ENCODE results near the gene NDUFB1. TPM values are rescaled to one million over a fixed set of nuclear protein-coding genes. Genes with fewer than 3 reads are reported as not detected.

The NDUFB1 gene
- total and polyA plus RNA-seq, 2 of the 13 experiments (the other 11 are each of a cell fraction or from before 2014, with no cell fraction given), result 181 to 281 TPM

DNA sequence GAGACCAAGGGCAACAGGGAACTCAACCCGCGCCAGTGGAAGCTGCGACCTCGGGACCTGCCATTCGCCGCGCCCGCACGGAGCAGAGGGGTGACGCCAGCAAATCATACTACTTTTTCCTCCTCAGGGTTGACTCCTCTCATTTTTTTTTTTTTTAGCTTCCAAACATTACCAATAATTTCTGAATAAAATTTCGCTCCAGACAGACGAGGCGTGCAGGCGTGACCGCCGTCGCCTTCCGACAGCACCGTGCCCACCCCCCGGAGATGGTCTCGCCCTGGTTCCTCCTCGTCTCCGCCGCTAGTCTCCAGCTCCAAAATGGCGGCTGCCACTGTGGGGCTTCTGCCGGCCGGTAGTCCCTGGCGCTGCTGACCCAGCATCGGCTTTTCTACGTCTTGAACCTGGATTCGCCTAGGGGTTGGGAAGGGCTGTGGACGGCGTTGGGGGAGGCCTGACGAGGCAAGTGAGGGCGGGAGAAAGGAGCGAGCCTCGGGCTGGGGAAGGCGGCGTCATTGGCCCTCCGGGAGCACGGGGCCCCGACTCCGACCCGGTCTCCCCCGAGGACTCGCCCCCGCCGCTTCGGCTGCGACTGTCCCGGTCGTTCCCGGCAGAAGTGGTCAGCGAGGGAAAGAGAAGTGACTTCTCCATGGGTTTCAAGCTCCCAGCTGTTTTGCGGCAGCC lies at the start of gene NDUFB1, which contains the start of gene CPSF2 (continued):
- TF ChIP-seq, protein P1, sequence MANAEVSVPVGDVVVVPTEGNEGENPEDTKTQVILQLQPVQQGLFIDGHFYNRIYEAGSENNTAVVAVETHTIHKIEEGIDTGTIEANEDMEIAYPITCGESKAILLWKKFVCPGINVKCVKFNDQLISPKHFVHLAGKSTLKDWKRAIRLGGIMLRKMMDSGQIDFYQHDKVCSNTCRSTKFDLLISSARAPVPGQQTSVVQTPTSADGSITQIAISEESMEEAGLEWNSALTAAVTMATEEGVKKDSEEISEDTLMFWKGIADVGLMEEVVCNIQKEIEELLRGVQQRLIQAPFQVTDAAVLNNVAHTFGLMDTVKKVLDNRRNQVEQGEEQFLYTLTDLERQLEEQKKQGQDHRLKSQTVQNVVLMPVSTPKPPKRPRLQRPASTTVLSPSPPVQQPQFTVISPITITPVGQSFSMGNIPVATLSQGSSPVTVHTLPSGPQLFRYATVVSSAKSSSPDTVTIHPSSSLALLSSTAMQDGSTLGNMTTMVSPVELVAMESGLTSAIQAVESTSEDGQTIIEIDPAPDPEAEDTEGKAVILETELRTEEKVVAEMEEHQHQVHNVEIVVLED (CRISPR knock-in tag; IDR thresholded peaks at IDR 0.05; ENCODE audit: borderline replicate concordance), result peak; percentile 56; the same call in 1 of the 2 replicates
- no peak for TF ChIP-seq ZNF644 (CRISPR knock-in tag; IDR thresholded peaks at IDR 0.05; ENCODE audit: low read depth)
- TF ChIP-seq, protein P2, sequence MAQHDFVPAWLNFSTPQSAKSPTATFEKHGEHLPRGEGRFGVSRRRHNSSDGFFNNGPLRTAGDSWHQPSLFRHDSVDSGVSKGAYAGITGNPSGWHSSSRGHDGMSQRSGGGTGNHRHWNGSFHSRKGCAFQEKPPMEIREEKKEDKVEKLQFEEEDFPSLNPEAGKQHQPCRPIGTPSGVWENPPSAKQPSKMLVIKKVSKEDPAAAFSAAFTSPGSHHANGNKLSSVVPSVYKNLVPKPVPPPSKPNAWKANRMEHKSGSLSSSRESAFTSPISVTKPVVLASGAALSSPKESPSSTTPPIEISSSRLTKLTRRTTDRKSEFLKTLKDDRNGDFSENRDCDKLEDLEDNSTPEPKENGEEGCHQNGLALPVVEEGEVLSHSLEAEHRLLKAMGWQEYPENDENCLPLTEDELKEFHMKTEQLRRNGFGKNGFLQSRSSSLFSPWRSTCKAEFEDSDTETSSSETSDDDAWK (CRISPR knock-in tag; IDR thresholded peaks at IDR 0.05), result no peak
- no peak for TF ChIP-seq ZFP62 (CRISPR knock-in tag; IDR thresholded peaks at IDR 0.05)
- TF ChIP-seq ZNF382 (CRISPR knock-in tag; IDR thresholded peaks at IDR 0.05; ENCODE audit: borderline replicate concordance), result no peak
- TF ChIP-seq ZNF589 (CRISPR knock-in tag; conservative IDR thresholded peaks at IDR 0.05), result no peak
- TF ChIP-seq JUND (CRISPR knock-in tag; IDR thresholded peaks at IDR 0.05), result 0 out of 2 replicates have a peak, but pooled peaks have one; percentile 7
- TF ChIP-seq, protein P3, sequence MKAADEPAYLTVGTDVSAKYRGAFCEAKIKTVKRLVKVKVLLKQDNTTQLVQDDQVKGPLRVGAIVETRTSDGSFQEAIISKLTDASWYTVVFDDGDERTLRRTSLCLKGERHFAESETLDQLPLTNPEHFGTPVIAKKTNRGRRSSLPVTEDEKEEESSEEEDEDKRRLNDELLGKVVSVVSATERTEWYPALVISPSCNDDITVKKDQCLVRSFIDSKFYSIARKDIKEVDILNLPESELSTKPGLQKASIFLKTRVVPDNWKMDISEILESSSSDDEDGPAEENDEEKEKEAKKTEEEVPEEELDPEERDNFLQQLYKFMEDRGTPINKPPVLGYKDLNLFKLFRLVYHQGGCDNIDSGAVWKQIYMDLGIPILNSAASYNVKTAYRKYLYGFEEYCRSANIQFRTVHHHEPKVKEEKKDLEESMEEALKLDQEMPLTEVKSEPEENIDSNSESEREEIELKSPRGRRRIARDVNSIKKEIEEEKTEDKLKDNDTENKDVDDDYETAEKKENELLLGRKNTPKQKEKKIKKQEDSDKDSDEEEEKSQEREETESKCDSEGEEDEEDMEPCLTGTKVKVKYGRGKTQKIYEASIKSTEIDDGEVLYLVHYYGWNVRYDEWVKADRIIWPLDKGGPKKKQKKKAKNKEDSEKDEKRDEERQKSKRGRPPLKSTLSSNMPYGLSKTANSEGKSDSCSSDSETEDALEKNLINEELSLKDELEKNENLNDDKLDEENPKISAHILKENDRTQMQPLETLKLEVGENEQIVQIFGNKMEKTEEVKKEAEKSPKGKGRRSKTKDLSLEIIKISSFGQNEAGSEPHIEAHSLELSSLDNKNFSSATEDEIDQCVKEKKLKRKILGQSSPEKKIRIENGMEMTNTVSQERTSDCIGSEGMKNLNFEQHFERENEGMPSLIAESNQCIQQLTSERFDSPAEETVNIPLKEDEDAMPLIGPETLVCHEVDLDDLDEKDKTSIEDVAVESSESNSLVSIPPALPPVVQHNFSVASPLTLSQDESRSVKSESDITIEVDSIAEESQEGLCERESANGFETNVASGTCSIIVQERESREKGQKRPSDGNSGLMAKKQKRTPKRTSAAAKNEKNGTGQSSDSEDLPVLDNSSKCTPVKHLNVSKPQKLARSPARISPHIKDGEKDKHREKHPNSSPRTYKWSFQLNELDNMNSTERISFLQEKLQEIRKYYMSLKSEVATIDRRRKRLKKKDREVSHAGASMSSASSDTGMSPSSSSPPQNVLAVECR (CRISPR knock-in tag; IDR thresholded peaks at IDR 0.05; ENCODE audit: borderline replicate concordance), result peak; percentile 88
- no peak; the same call in 1 of the 2 replicates for TF ChIP-seq ZNF83 (CRISPR knock-in tag; IDR thresholded peaks at IDR 0.05; ENCODE audit: borderline replicate concordance)
- no peak for TF ChIP-seq ZNF549 (CRISPR knock-in tag; IDR thresholded peaks at IDR 0.05)
- no peak for TF ChIP-seq ZNF616 (CRISPR knock-in tag; IDR thresholded peaks at IDR 0.05; ENCODE audit: low read depth)
- 0 out of 2 replicates have a peak, but pooled peaks have one; percentile 30 for TF ChIP-seq MEF2D (CRISPR knock-in tag; IDR thresholded peaks at IDR 0.05)
- TF ChIP-seq HCFC1 (IDR thresholded peaks at IDR 0.05; ENCODE audit: low read depth, low read length), result no peak
- no peak for TF ChIP-seq ZNF878 (CRISPR knock-in tag; IDR thresholded peaks at IDR 0.05)
- TF ChIP-seq POGZ (CRISPR knock-in tag; IDR thresholded peaks at IDR 0.05), result no peak
- TF ChIP-seq HOXD1 (CRISPR knock-in tag; IDR thresholded peaks at IDR 0.05), result peak; percentile 50; the same call in 1 of the 2 replicates
- TF ChIP-seq, protein P4, sequence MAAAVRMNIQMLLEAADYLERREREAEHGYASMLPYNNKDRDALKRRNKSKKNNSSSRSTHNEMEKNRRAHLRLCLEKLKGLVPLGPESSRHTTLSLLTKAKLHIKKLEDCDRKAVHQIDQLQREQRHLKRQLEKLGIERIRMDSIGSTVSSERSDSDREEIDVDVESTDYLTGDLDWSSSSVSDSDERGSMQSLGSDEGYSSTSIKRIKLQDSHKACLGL (CRISPR knock-in tag; IDR thresholded peaks at IDR 0.05), result no peak

Data from HepG2 (cell line).